HepG2 (cell line): ENCODE results near the gene CA10. TPM values are rescaled to one million over a fixed set of nuclear protein-coding genes. Genes with fewer than 3 reads are reported as not detected.

ENCODE experiments used
- ATAC-seq: fragments of 200-7000 bp; cut with Tn5 transposase; 3 replicates; pipeline ENCODE4 v1.9.1; 2020; ENCODE audit warnings: mild to moderate bottlenecking, moderate library complexity
- BruUV-seq: library from RNA; stranded (reverse); fragments of 400-500 nt; replicated peaks from 2 replicates; lab custom pipeline; 2021; lab: Mats Ljungman, UMichigan
- CTCF ChIA-PET: fragments of 300-600 bp; formaldehyde crosslinking; extraction: SDS; loops from one replicate; lab custom pipeline; 2021; ENCODE audit warnings: low total read pairs, inconsistent platforms, low intra/inter-chr PET ratio; lab: Yijun Ruan, JAX
- POLR2A ChIA-PET: fragments of 350-600 bp; sonication (Branson Sonifier 250); formaldehyde crosslinking; loops from one replicate; lab custom pipeline; 2020; ENCODE audit warnings: antibody characterized with exemption, inconsistent platforms; lab: Yijun Ruan, JAX
- DNase-seq: peaks from one replicate; pipeline ENCODE4 v3.0.0-alpha.2; 2015; ENCODE audit warnings: low spot score
- FAIRE-seq: peaks from 3 replicates; lab custom pipeline; 2011; peaks lifted over from hg19 to GRCh38; lab: Jason Lieb, UNC
- H2AFZ ChIP-seq: one replicate; pipeline ENCODE4 v1.6.1; 2011; ENCODE audit warnings: low read length, inconsistent platforms
- H3K27ac ChIP-seq: fragments of 300-600 bp; 3 replicates; pipeline ENCODE4 v1.8.0; 2011; ENCODE audit warnings: mixed run types, mild to moderate bottlenecking, mixed read lengths, low read length, inconsistent platforms; ENCODE audit not compliant: insufficient read depth; ENCODE audit errors: extremely low read length
- H3K27me3 ChIP-seq, 2 experiments: fragments of 200-600 bp in 1 of 2; 2 replicates in 1 of 2; 3 replicates in 1 of 2; pipeline versions ENCODE4 v1.6.0 to v1.8.0; 2011; ENCODE audit warnings: low read length in 2 of 2, mild to moderate bottlenecking in 2 of 2, moderate library complexity in 2 of 2, inconsistent platforms in 1 of 2; ENCODE audit not compliant: insufficient read depth in 2 of 2, control insufficient read depth in 1 of 2
- H3K36me3 ChIP-seq, 2 experiments: fragments of 200-600 bp in 1 of 2; replicated peaks in 1 of 2; 2 replicates in 1 of 2; 3 replicates in 1 of 2; pipeline versions ENCODE4 v1.5.1 to v1.8.0; 2011; ENCODE audit warnings: low read length in 2 of 2, inconsistent platforms in 1 of 2; ENCODE audit not compliant: insufficient read depth in 2 of 2, control insufficient read depth in 1 of 2
- H3K4me1 ChIP-seq: 2 replicates; pipeline ENCODE4 v1.5.1; 2012; ENCODE audit warnings: low read length, inconsistent platforms; ENCODE audit not compliant: insufficient read depth
- H3K4me2 ChIP-seq: 2 replicates; pipeline ENCODE4 v1.6.0; 2011; ENCODE audit warnings: low read depth, low read length, inconsistent platforms
- H3K4me3 ChIP-seq, 3 experiments: fragments of 200-600 bp in 1 of 3; sonication (generic), shearing (Covaris generic) in 1 of 3; replicated peaks in 1 of 3; 2 replicates each; pipeline ENCODE4 v1.5.1; 2011 to 2016; ENCODE audit warnings: low read length in 3 of 3, inconsistent platforms in 2 of 3, low read depth in 2 of 3, mild to moderate bottlenecking in 2 of 3, control low read depth in 1 of 3, mixed read lengths in 1 of 3; ENCODE audit not compliant: insufficient read depth in 1 of 3
- H3K79me2 ChIP-seq: one replicate; pipeline ENCODE4 v1.6.1; 2011; ENCODE audit warnings: low read length, inconsistent platforms; ENCODE audit not compliant: insufficient read depth
- H3K9ac ChIP-seq: 2 replicates; pipeline ENCODE4 v1.6.0; 2011; ENCODE audit warnings: mild to moderate bottlenecking, low read depth, low read length, inconsistent platforms; ENCODE audit not compliant: insufficient read depth
- H3K9me3 ChIP-seq: 2 replicates; pipeline ENCODE4 v1.5.1; 2012; ENCODE audit warnings: mild to moderate bottlenecking, low read length
- H4K20me1 ChIP-seq: 2 replicates; pipeline ENCODE4 v1.6.0; 2011; ENCODE audit warnings: inconsistent platforms, mild to moderate bottlenecking, low read length, moderate library complexity; ENCODE audit not compliant: insufficient read depth
- BCL6 ChIP-seq: IDR thresholded peaks from 2 replicates; pipeline ENCODE4 v1.6.1; 2016; ENCODE audit warnings: missing genetic modification reagents, missing compliant biosample characterization
- DZIP1 ChIP-seq: sonication (generic); formaldehyde crosslinking; IDR thresholded peaks from 2 replicates; pipeline ENCODE4 v1.5.0; 2020; ENCODE audit warnings: mild to moderate bottlenecking, missing genetic modification reagents
- EZH2 ChIP-seq: conservative IDR thresholded peaks from 2 replicates; pipeline ENCODE4 v1.6.1; 2012; ENCODE audit warnings: mild to moderate bottlenecking, low read depth, low read length, moderate library complexity
- FOXA3 ChIP-seq: IDR thresholded peaks from 2 replicates; pipeline ENCODE4 v1.6.1; 2016; ENCODE audit warnings: missing genetic modification reagents, missing compliant biosample characterization
- FUBP1 ChIP-seq: sonication (generic); formaldehyde crosslinking; IDR thresholded peaks from 2 replicates; pipeline ENCODE4 v1.5.1; 2020; ENCODE audit warnings: missing genetic modification reagents, mild to moderate bottlenecking, borderline replicate concordance
- HDAC2 ChIP-seq: sonication (generic); formaldehyde crosslinking; IDR thresholded peaks from 2 replicates; pipeline ENCODE4 v1.4.0; 2020; ENCODE audit warnings: missing genetic modification reagents
- KLF13 ChIP-seq: sonication (generic); formaldehyde crosslinking; IDR thresholded peaks from 2 replicates; pipeline ENCODE4 v1.4.0; 2020; ENCODE audit warnings: mild to moderate bottlenecking, missing genetic modification reagents
- MXD1 ChIP-seq: sonication (generic); formaldehyde crosslinking; IDR thresholded peaks from 2 replicates; pipeline ENCODE4 v1.4.0; 2020; ENCODE audit warnings: mild to moderate bottlenecking, missing genetic modification reagents
- SYNCRIP ChIP-seq: fragments of 200-400 bp; formaldehyde crosslinking; IDR thresholded peaks from 2 replicates; pipeline ENCODE4 v1.6.1; 2018; ENCODE audit warnings: mild to moderate bottlenecking, low read depth, low read length; ENCODE audit not compliant: insufficient read depth
- THAP9 ChIP-seq: sonication (generic); formaldehyde crosslinking; IDR thresholded peaks from 2 replicates; pipeline ENCODE4; 2020; ENCODE audit warnings: missing genetic modification reagents, mild to moderate bottlenecking, borderline replicate concordance
- ZFP82 ChIP-seq: sonication (generic); formaldehyde crosslinking; IDR thresholded peaks from 2 replicates; pipeline ENCODE4 v1.5.1; 2020; ENCODE audit warnings: mild to moderate bottlenecking, missing genetic modification reagents, borderline replicate concordance
- ZKSCAN5 ChIP-seq: sonication (generic); formaldehyde crosslinking; IDR thresholded peaks from 2 replicates; pipeline ENCODE4 v1.5.1; 2020; ENCODE audit warnings: mild to moderate bottlenecking, missing genetic modification reagents
- ZNF678 ChIP-seq: sonication (generic); formaldehyde crosslinking; IDR thresholded peaks from 2 replicates; pipeline ENCODE4 v1.4.0; 2020; ENCODE audit warnings: mild to moderate bottlenecking, missing genetic modification reagents
- WGBS: methylation state at CpG from one replicate; pipeline ENCODE4 v1.1.6; 2017; ENCODE audit warnings: low lambda C conversion rate; 5-methylcytosine and 5-hydroxymethylcytosine counted together
- in situ Hi-C: cut with HindIII; loops from 2 replicates; pipeline ENCODE4 v1.10.0; 2017; ENCODE audit warnings: low pct_unique_long_range_greater_than_20kb; ENCODE audit not compliant: extremely low pct_ligation_motif_present
- intact Hi-C: fragments of 100-400 bp; cut with micrococcal nuclease; formaldehyde crosslinking; loops from one replicate; pipeline ENCODE4 v1.10.0; 2022; ENCODE audit not compliant: unreplicated experiment
- polyA plus RNA-seq, 8 experiments: library from polyadenylated mRNA; depleted of rRNA in 3 of 8; stranded (reverse) in 7 of 8; unstranded in 1 of 8; fragments of >200 nt; fragmentation: Illumina TruSeq in 4 of 8; extraction: Trizol in 4 of 8; gene quantifications; 2 replicates each; pipeline versions ENCODE4 v1.2.1 to v1.2.3, GENCODE V29; 2011 to 2016; ENCODE audit warnings: low read depth in 4 of 8, missing spikeins in 1 of 8, mixed read lengths in 1 of 8; ENCODE audit not compliant: insufficient read depth in 1 of 8
- total RNA-seq, 5 experiments: library from RNA; depleted of rRNA; stranded (reverse); fragments of >200 nt; fragmentation: Illumina TruSeq; extraction: Trizol; gene quantifications; 2 replicates each; pipeline ENCODE4 v1.2.3, GENCODE V29; 2016; ENCODE audit warnings: low read depth in 1 of 5

CA10 gene
- total and polyA plus RNA-seq, 2 of the 13 experiments (the other 11 are each of a cell fraction or from before 2014, with no cell fraction given), result not detected

- Histone ChIP-seq H4K20me1 (no peaks in the 10 kb centered on the region), H2AFZ (no peak overlapping the region), H3K79me2 (no peaks in the 10 kb centered on the region), H3K4me2 (no peak overlapping the region), H3K27ac (no peak overlapping the region), H3K4me3 (no peak overlapping the region), H3K9ac (no peak overlapping the region), H3K36me3 (no peaks in the 10 kb centered on the region), H3K9me3 (no peaks in the 10 kb centered on the region), H3K27me3 (no peaks in the 10 kb centered on the region), H3K4me1 (no peaks in the 10 kb centered on the region)
- no peak for DNase-seq
- ChIA-PET POLR2A (no interaction called here), CTCF (no interaction called here)
- ATAC-seq, result no peak
- in situ Hi-C loops (no loop called here), intact Hi-C loops (no loop called here)
- 0% methylated on average over 4 of the region's 4 CpGs for WGBS
- BruUV-seq, result no TSS peak
- no peak for FAIRE-seq
- no peak for TF ChIP-seq FOXA3 (CRISPR knock-in tag)
- no peak for TF ChIP-seq ZFP82 (CRISPR knock-in tag)
- no peak for TF ChIP-seq THAP9 (CRISPR knock-in tag)
- TF ChIP-seq BCL6 (CRISPR knock-in tag), result no peak
- no peak for TF ChIP-seq ZKSCAN5
- no peak for TF ChIP-seq MXD1 (CRISPR knock-in tag)
- no peak for TF ChIP-seq EZH2
- TF ChIP-seq ZNF678 (CRISPR knock-in tag), result no peak
- TF ChIP-seq DZIP1, result no peak
- no peak for TF ChIP-seq KLF13
- TF ChIP-seq HDAC2, result no peak
- no peak for TF ChIP-seq FUBP1 (CRISPR knock-in tag)
- TF ChIP-seq SYNCRIP, result no peak
These were observed 244.9 kb downstream of the CA10 start for GRCh38 chr17:51913491-51914205.
